SK-N-SH (cell line): ENCODE measurements around the gene TJP3. TPM values are rescaled to one million over a fixed set of nuclear protein-coding genes. Genes with fewer than 3 reads are reported as not detected.

Experiments
- CTCF ChIA-PET: fragments of 300-600, 350-600 bp; formaldehyde crosslinking; extraction: SDS; loops from one replicate; lab custom pipeline; 2021; lab: Yijun Ruan, JAX
- POLR2A ChIA-PET: fragments of 350-600 bp; sonication (Branson Sonifier 250); formaldehyde crosslinking; extraction: SDS; loops from one replicate; lab custom pipeline; 2020; ENCODE audit warnings: antibody characterized with exemption, inconsistent platforms; lab: Yijun Ruan, JAX
- DNase-seq: peaks from one replicate; pipeline ENCODE4 v3.0.0; 2012
- H2AFZ ChIP-seq: fragments of 200-600 bp; sonication (generic); 2 replicates; pipeline ENCODE4 v1.8.1; 2016; ENCODE audit warnings: antibody characterized with exemption, mild to moderate bottlenecking, low read depth
- H3F3A ChIP-seq: fragments of 200-600 bp; sonication (generic); replicated peaks from 2 replicates; pipeline ENCODE3; 2016; ENCODE audit warnings: antibody characterized with exemption, mild to moderate bottlenecking; ENCODE audit not compliant: insufficient read depth
- H3K27ac ChIP-seq, 2 experiments: fragments of 200-500 bp in 1 of 2; fragments of 200-600 bp in 1 of 2; sonication (Bioruptor generic) in 1 of 2; sonication (generic), shearing (Covaris generic) in 1 of 2; 2 replicates each; pipeline versions ENCODE4 v1.5.1 to v1.6.1; 2014 to 2016; ENCODE audit warnings: low read depth in 2 of 2, inconsistent platforms in 1 of 2, low read length in 1 of 2, mild to moderate bottlenecking in 1 of 2, mixed read lengths in 1 of 2
- H3K27me3 ChIP-seq: fragments of 200-600 bp; sonication (generic), shearing (Covaris generic); 2 replicates; pipeline ENCODE4 v1.6.1; 2016; ENCODE audit warnings: mixed run types; ENCODE audit not compliant: insufficient read depth
- H3K36me3 ChIP-seq, 2 experiments: fragments of 200-500 bp in 1 of 2; fragments of 200-600 bp in 1 of 2; sonication (Bioruptor generic) in 1 of 2; sonication (generic) in 1 of 2; replicated peaks in 1 of 2; 2 replicates each; pipeline versions ENCODE3 to v1.5.1; 2014 to 2016; ENCODE audit warnings: low read length in 1 of 2, mild to moderate bottlenecking in 1 of 2; ENCODE audit not compliant: insufficient read depth in 2 of 2, control insufficient read depth in 1 of 2
- H3K4me1 ChIP-seq, 2 experiments: fragments of 200-500 bp in 1 of 2; fragments of 200-600 bp in 1 of 2; sonication (Bioruptor generic) in 1 of 2; sonication (generic), shearing (Covaris generic) in 1 of 2; 2 replicates each; pipeline versions ENCODE4 v1.5.1 to v1.6.1; 2014 to 2016; ENCODE audit warnings: low read depth in 1 of 2, low read length in 1 of 2, mixed run types in 1 of 2; ENCODE audit not compliant: insufficient read depth in 2 of 2, control insufficient read depth in 1 of 2
- H3K4me2 ChIP-seq: fragments of 200-600 bp; sonication (generic), shearing (Covaris generic); 2 replicates; pipeline ENCODE4 v1.6.1; 2017; ENCODE audit warnings: mixed run types
- H3K4me3 ChIP-seq, 2 experiments: fragments of 200-500 bp in 1 of 2; fragments of 200-600 bp in 1 of 2; sonication (Bioruptor generic) in 1 of 2; sonication (generic), shearing (Covaris generic) in 1 of 2; 2 replicates each; pipeline versions ENCODE4 v1.5.1 to v1.8.1; 2014 to 2016; ENCODE audit warnings: low read depth in 2 of 2, inconsistent platforms in 1 of 2, low read length in 1 of 2, mild to moderate bottlenecking in 1 of 2, mixed read lengths in 1 of 2, moderate library complexity in 1 of 2
- H3K79me2 ChIP-seq: fragments of 200-600 bp; sonication (generic); 2 replicates; pipeline ENCODE4 v1.8.1; 2017; ENCODE audit warnings: mild to moderate bottlenecking; ENCODE audit not compliant: insufficient read depth
- H3K9ac ChIP-seq: fragments of 200-600 bp; sonication (generic); 2 replicates; pipeline ENCODE4 v1.6.1; 2017; ENCODE audit warnings: mixed run types
- H3K9me2 ChIP-seq: fragments of 200-600 bp; sonication (generic); 2 replicates; pipeline ENCODE4 v1.6.1; 2017; ENCODE audit warnings: mixed run types
- H3K9me3 ChIP-seq: fragments of 200-600 bp; sonication (generic); 2 replicates; pipeline ENCODE4 v1.6.1; 2017; ENCODE audit warnings: mixed run types, mild to moderate bottlenecking, moderate library complexity
- H4K20me1 ChIP-seq: fragments of 200-600 bp; sonication (generic); 2 replicates; pipeline ENCODE4 v1.6.1; 2017; ENCODE audit warnings: mild to moderate bottlenecking, mixed run types; ENCODE audit not compliant: insufficient read depth
- CHD2 ChIP-seq: fragments of 150-350 bp; IDR thresholded peaks from 2 replicates; pipeline ENCODE4 v1.6.1; 2018; ENCODE audit warnings: low read length; ENCODE audit not compliant: partially characterized antibody
- EP300 ChIP-seq, 2 experiments: IDR thresholded peaks; 2 replicates each; pipeline versions ENCODE4 v1.4.0 to v1.6.1; 2012; ENCODE audit warnings: borderline replicate concordance in 1 of 2, low read depth in 1 of 2, low read length in 1 of 2
- FOSL2 ChIP-seq: IDR thresholded peaks from 2 replicates; pipeline ENCODE4 v1.4.0; 2012; ENCODE audit warnings: low read depth, mild to moderate bottlenecking, moderate library complexity, borderline replicate concordance
- FOXJ3 ChIP-seq: sonication (generic); formaldehyde crosslinking; IDR thresholded peaks from 2 replicates; pipeline ENCODE4 v1.5.1; 2020; ENCODE audit warnings: mild to moderate bottlenecking, missing genetic modification reagents
- GABPA ChIP-seq: IDR thresholded peaks from 2 replicates; pipeline ENCODE4 v1.4.0; 2012; ENCODE audit warnings: low read depth, mild to moderate bottlenecking
- JUND ChIP-seq: IDR thresholded peaks from 2 replicates; pipeline ENCODE4 v1.4.0; 2012
- MEF2A ChIP-seq: IDR thresholded peaks from 2 replicates; pipeline ENCODE4 v1.4.0; 2012; ENCODE audit warnings: low read depth, borderline replicate concordance
- NRF1 ChIP-seq: IDR thresholded peaks from 2 replicates; pipeline ENCODE4 v1.6.1; 2012; ENCODE audit warnings: low read depth, mild to moderate bottlenecking, low read length
- POLR2AphosphoS5 ChIP-seq: IDR thresholded peaks from 2 replicates; pipeline ENCODE4 v1.6.1; 2012; ENCODE audit warnings: low read depth, low read length
- RXRA ChIP-seq: IDR thresholded peaks from 2 replicates; pipeline ENCODE4 v1.4.0; 2012; ENCODE audit warnings: low read depth, mild to moderate bottlenecking, borderline replicate concordance
- SIN3A ChIP-seq: IDR thresholded peaks from 2 replicates; pipeline ENCODE4 v1.6.1; 2012; ENCODE audit warnings: low read depth, mild to moderate bottlenecking, low read length, moderate library complexity, borderline replicate concordance
- SMC3 ChIP-seq: IDR thresholded peaks from 2 replicates; pipeline ENCODE4 v1.6.1; 2012; ENCODE audit warnings: low read depth, low read length, improper control_type of control experiment
- TAF1 ChIP-seq: IDR thresholded peaks from 2 replicates; pipeline ENCODE4 v1.6.1; 2012; ENCODE audit warnings: low read depth, mild to moderate bottlenecking, low read length, moderate library complexity, borderline replicate concordance
- TEAD4 ChIP-seq: IDR thresholded peaks from 2 replicates; pipeline ENCODE4 v1.4.0; 2012; ENCODE audit warnings: mild to moderate bottlenecking, borderline replicate concordance; ENCODE audit not compliant: insufficient read depth
- WGBS: methylation state at CpG from one replicate; pipeline ENCODE4 v1.1.6; 2017; ENCODE audit warnings: low lambda C conversion rate; 5-methylcytosine and 5-hydroxymethylcytosine counted together
- polyA plus RNA-seq, 3 experiments: library from polyadenylated mRNA; depleted of rRNA; stranded (reverse); fragments of >200 nt; gene quantifications; 2 replicates each; pipeline ENCODE4 v1.2.3, GENCODE V29; 2012
- TF ChIP-seq, protein P1 (sequence below): fragments of 150-350 bp; IDR thresholded peaks from 2 replicates; pipeline ENCODE4 v1.6.1; 2016; ENCODE audit warnings: mild to moderate bottlenecking, low read depth, low read length
- TF ChIP-seq, protein P2 (sequence below): IDR thresholded peaks from 2 replicates; pipeline ENCODE4 v1.6.1; 2012; ENCODE audit warnings: mild to moderate bottlenecking, low read depth, low read length, moderate library complexity
- TF ChIP-seq, protein P3 (sequence below): IDR thresholded peaks from 2 replicates; pipeline ENCODE4 v1.4.0; 2012; ENCODE audit warnings: low read depth, borderline replicate concordance

TJP3 gene
- polyA plus RNA-seq, 1 of the 3 experiments (the other 2 are of a cell fraction) = 0.36 TPM

DNA sequence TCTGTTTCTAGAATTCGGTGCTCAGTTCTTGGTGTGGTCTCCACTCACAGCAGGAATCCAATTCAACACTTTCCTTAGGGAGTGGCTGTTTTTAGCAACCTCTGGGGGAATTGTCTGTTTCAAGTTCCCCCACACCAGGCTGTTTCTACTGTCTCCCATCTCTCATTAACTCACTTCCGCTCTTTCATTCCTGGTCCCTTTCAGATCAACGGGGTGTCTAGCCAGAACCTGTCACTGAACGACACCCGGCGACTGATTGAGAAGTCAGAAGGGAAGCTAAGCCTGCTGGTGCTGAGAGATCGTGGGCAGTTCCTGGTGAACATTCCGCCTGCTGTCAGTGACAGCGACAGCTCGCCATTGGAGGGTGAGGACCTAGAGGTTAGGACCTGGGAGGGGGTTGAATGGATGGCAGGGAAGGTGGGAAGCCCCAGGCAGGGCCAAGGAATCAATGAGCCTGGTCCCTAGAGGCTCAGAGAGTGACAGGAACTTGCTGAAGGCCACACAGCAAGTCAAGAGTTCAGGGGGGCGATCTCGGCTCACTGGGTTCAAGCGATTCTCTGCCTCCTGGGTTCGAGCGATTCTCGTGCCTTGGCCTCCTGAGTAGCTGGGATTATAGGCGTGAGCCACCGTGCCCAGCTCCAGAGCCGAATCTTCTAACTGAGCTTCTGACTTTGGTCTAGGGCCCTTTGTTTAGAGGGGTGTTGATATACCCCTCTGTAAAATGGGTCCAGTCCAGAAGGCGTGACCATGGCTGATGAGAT, 25.5 kb downstream of the TJP3 start:
- Histone ChIP-seq H3K27ac (no peak overlapping the region), H3K4me1 (no peaks in the 10 kb centered on the region), H3K4me2 (no peak overlapping the region), H3F3A (no peaks in the 10 kb centered on the region), H3K36me3 (no peaks in the 10 kb centered on the region), H3K79me2 (no peaks in the 10 kb centered on the region), H3K9me2 (no peaks in the 10 kb centered on the region), H3K4me3 (no peak overlapping the region), H3K9me3 (no peaks in the 10 kb centered on the region), H3K27me3 (peaks cover 42% of the 10 kb centered on the region), H4K20me1 (no peaks in the 10 kb centered on the region), H3K9ac (no peak overlapping the region), H2AFZ (no peak overlapping the region)
- ChIA-PET CTCF (interaction anchor here (1.5 kb wide), 1 partner anchor 12 kb away, joined by 3 read pairs; no protein-coding TSS in a partner anchor), POLR2A (no interaction called here)
- DNase-seq = no peak
- TF ChIP-seq SIN3A (no peak), GABPA (no peak), JUND (no peak), EP300 (IDR thresholded peaks at IDR 0.05; ENCODE audit: borderline replicate concordance in 1 of 2, low read depth in 1 of 2, low read length in 1 of 2) (no peak), NRF1 (no peak), TAF1 (no peak), CHD2 (no peak), POLR2AphosphoS5 (no peak), SMC3 (no peak), RXRA (no peak)
- TF ChIP-seq, protein P1, sequence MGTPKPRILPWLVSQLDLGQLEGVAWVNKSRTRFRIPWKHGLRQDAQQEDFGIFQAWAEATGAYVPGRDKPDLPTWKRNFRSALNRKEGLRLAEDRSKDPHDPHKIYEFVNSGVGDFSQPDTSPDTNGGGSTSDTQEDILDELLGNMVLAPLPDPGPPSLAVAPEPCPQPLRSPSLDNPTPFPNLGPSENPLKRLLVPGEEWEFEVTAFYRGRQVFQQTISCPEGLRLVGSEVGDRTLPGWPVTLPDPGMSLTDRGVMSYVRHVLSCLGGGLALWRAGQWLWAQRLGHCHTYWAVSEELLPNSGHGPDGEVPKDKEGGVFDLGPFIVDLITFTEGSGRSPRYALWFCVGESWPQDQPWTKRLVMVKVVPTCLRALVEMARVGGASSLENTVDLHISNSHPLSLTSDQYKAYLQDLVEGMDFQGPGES = no peak
- 13% methylated on average over 10 of the region's 20 CpGs for WGBS

DNA sequence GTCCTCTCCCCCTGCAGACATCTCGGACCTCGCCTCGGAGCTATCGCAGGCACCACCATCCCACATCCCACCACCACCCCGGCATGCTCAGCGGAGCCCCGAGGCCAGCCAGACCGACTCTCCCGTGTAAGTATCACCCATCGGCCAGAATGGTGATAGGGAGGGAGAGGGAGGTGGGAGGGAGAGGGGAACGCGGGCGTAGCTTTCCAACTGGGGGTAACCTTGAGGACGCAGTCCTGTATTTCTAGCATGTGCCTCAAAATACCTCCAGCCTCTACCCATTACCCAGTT, 26.1 kb downstream of the TJP3 start:
- H3K79me2 ChIP-seq = no peaks in the 10 kb centered on the region
- no peaks in the 10 kb centered on the region for H3F3A ChIP-seq
- H3K27me3 ChIP-seq = peaks cover 42% of the 10 kb centered on the region
- no peaks in the 10 kb centered on the region for H3K9me3 ChIP-seq
- H3K9ac ChIP-seq = no peak overlapping the region
- 24% methylated on average over 13 of the region's 14 CpGs for WGBS
- no peak overlapping the region for H3K4me2 ChIP-seq
- no peaks in the 10 kb centered on the region for H3K36me3 ChIP-seq
- no peaks in the 10 kb centered on the region for H3K9me2 ChIP-seq
- H3K27ac ChIP-seq = no peak overlapping the region
- CTCF ChIA-PET = interaction anchor here (1.5 kb wide), 1 partner anchor 12 kb away, joined by 3 read pairs; no protein-coding TSS in a partner anchor
- H4K20me1 ChIP-seq = no peaks in the 10 kb centered on the region
- POLR2A ChIA-PET = no interaction called here
- H3K4me3 ChIP-seq = no peak overlapping the region
- no peak overlapping the region for H2AFZ ChIP-seq
- no peaks in the 10 kb centered on the region for H3K4me1 ChIP-seq
- TF ChIP-seq EP300 (IDR thresholded peaks at IDR 0.05; ENCODE audit: borderline replicate concordance in 1 of 2, low read depth in 1 of 2, low read length in 1 of 2) = no peak
- TF ChIP-seq, protein P2, sequence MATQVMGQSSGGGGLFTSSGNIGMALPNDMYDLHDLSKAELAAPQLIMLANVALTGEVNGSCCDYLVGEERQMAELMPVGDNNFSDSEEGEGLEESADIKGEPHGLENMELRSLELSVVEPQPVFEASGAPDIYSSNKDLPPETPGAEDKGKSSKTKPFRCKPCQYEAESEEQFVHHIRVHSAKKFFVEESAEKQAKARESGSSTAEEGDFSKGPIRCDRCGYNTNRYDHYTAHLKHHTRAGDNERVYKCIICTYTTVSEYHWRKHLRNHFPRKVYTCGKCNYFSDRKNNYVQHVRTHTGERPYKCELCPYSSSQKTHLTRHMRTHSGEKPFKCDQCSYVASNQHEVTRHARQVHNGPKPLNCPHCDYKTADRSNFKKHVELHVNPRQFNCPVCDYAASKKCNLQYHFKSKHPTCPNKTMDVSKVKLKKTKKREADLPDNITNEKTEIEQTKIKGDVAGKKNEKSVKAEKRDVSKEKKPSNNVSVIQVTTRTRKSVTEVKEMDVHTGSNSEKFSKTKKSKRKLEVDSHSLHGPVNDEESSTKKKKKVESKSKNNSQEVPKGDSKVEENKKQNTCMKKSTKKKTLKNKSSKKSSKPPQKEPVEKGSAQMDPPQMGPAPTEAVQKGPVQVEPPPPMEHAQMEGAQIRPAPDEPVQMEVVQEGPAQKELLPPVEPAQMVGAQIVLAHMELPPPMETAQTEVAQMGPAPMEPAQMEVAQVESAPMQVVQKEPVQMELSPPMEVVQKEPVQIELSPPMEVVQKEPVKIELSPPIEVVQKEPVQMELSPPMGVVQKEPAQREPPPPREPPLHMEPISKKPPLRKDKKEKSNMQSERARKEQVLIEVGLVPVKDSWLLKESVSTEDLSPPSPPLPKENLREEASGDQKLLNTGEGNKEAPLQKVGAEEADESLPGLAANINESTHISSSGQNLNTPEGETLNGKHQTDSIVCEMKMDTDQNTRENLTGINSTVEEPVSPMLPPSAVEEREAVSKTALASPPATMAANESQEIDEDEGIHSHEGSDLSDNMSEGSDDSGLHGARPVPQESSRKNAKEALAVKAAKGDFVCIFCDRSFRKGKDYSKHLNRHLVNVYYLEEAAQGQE = no peak
- TF ChIP-seq TAF1 = no peak
- no peak for TF ChIP-seq JUND
- TF ChIP-seq RXRA = no peak
- TF ChIP-seq MEF2A = no peak
- no peak for TF ChIP-seq GABPA
- TF ChIP-seq FOSL2 = no peak
- TF ChIP-seq, protein P1 = no peak
- TF ChIP-seq, protein P3, sequence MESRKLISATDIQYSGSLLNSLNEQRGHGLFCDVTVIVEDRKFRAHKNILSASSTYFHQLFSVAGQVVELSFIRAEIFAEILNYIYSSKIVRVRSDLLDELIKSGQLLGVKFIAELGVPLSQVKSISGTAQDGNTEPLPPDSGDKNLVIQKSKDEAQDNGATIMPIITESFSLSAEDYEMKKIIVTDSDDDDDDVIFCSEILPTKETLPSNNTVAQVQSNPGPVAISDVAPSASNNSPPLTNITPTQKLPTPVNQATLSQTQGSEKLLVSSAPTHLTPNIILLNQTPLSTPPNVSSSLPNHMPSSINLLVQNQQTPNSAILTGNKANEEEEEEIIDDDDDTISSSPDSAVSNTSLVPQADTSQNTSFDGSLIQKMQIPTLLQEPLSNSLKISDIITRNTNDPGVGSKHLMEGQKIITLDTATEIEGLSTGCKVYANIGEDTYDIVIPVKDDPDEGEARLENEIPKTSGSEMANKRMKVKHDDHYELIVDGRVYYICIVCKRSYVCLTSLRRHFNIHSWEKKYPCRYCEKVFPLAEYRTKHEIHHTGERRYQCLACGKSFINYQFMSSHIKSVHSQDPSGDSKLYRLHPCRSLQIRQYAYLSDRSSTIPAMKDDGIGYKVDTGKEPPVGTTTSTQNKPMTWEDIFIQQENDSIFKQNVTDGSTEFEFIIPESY = no peak
- no peak for TF ChIP-seq TEAD4
- TF ChIP-seq FOXJ3 (CRISPR knock-in tag) = no peak
- no peak for TF ChIP-seq CHD2
- TF ChIP-seq SMC3 = no peak
- no peak for DNase-seq
